ENCODE data around the gene ZNF614. TPM values are rescaled to one million over a fixed set of nuclear protein-coding genes. Genes with fewer than 3 reads are reported as not detected.

ZNF614 gene
- polyA plus RNA-seq, 2 of the 4 experiments (the other 2 are of a cell fraction) = 3.6 to 10.0 TPM

DNA sequence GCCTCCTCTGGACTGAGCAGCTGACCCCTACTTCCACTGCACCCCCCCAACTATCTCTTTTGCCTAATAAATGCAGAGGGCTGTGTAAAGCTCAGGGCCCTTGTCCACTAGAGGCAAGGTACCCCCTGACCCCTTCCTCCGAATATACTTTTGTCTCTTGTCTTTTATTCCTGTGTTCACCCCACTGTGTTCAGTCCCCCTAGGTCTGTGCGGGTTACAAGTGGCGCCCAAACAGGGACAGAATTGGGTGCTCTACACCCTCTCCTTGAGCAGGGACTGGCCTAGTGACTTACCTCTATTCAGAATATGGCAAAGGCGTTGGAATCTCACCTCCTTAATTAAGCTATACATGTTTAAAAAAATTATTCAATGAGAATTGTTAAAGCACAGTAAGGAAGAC, 56.6 kb downstream of the ZNF614 start:
- Histone ChIP-seq H3K9me3 (peaks cover 96% of the 10 kb centered on the region), H3K27ac (no peak overlapping the region), H3K4me1 (no peaks in the 10 kb centered on the region), H3K4me2 (no peak overlapping the region), H3K4me3 (no peak overlapping the region)
- ChIA-PET CTCF (no interaction called here), POLR2A (no interaction called here)
- FAIRE-seq = no peak
- peak in 1 of 2 experiments; percentile 66 for DNase-seq (ENCODE audit: low read depth in 1 of 2, low spot score in 1 of 2)
- 51% methylated on average over 4 of the region's 4 CpGs for WGBS (ENCODE audit: missing lambda C conversion rate)
- peak in 1 of 2 experiments; percentile 40; a peak in 1 of 6 replicates for ATAC-seq
- TF ChIP-seq MAZ (IDR thresholded peaks at IDR 0.05; ENCODE audit: borderline replicate concordance, low read depth, low read length) = no peak
- TF ChIP-seq TFCP2L1 (CRISPR knock-in tag; IDR thresholded peaks at IDR 0.05) = no peak
- TF ChIP-seq, protein P1, sequence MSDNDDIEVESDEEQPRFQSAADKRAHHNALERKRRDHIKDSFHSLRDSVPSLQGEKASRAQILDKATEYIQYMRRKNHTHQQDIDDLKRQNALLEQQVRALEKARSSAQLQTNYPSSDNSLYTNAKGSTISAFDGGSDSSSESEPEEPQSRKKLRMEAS (IDR thresholded peaks at IDR 0.05) = no peak
- no peak for TF ChIP-seq NFE2L2 (conservative IDR thresholded peaks at IDR 0.05; ENCODE audit: low read length)
- no peak for TF ChIP-seq MYC (IDR thresholded peaks at IDR 0.05; ENCODE audit: borderline replicate concordance, low read length)
- no peak for TF ChIP-seq KDM5A (IDR thresholded peaks at IDR 0.05)
- TF ChIP-seq, protein P2, sequence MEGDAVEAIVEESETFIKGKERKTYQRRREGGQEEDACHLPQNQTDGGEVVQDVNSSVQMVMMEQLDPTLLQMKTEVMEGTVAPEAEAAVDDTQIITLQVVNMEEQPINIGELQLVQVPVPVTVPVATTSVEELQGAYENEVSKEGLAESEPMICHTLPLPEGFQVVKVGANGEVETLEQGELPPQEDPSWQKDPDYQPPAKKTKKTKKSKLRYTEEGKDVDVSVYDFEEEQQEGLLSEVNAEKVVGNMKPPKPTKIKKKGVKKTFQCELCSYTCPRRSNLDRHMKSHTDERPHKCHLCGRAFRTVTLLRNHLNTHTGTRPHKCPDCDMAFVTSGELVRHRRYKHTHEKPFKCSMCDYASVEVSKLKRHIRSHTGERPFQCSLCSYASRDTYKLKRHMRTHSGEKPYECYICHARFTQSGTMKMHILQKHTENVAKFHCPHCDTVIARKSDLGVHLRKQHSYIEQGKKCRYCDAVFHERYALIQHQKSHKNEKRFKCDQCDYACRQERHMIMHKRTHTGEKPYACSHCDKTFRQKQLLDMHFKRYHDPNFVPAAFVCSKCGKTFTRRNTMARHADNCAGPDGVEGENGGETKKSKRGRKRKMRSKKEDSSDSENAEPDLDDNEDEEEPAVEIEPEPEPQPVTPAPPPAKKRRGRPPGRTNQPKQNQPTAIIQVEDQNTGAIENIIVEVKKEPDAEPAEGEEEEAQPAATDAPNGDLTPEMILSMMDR (IDR thresholded peaks at IDR 0.05) = no peak
- TF ChIP-seq SREBF2 (IDR thresholded peaks at IDR 0.05) = no peak
- TF ChIP-seq FOXS1 (CRISPR knock-in tag; IDR thresholded peaks at IDR 0.05) = no peak
- TF ChIP-seq HDAC2 (IDR thresholded peaks at IDR 0.05) = no peak
- TF ChIP-seq RFX5 (IDR thresholded peaks at IDR 0.05) = no peak
- TF ChIP-seq JUN (IDR thresholded peaks at IDR 0.05) = no peak
- no peak for TF ChIP-seq POLR2AphosphoS2 (conservative IDR thresholded peaks at IDR 0.05; ENCODE audit: low read length)
- TF ChIP-seq, protein P3, sequence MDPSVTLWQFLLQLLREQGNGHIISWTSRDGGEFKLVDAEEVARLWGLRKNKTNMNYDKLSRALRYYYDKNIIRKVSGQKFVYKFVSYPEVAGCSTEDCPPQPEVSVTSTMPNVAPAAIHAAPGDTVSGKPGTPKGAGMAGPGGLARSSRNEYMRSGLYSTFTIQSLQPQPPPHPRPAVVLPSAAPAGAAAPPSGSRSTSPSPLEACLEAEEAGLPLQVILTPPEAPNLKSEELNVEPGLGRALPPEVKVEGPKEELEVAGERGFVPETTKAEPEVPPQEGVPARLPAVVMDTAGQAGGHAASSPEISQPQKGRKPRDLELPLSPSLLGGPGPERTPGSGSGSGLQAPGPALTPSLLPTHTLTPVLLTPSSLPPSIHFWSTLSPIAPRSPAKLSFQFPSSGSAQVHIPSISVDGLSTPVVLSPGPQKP (IDR thresholded peaks at IDR 0.05; ENCODE audit: low read depth, low read length) = no peak
- no peak for TF ChIP-seq HOXB5 (CRISPR knock-in tag; IDR thresholded peaks at IDR 0.05)
- TF ChIP-seq RNF2 (IDR thresholded peaks at IDR 0.05; ENCODE audit: borderline replicate concordance, low read depth) = no peak

DNA sequence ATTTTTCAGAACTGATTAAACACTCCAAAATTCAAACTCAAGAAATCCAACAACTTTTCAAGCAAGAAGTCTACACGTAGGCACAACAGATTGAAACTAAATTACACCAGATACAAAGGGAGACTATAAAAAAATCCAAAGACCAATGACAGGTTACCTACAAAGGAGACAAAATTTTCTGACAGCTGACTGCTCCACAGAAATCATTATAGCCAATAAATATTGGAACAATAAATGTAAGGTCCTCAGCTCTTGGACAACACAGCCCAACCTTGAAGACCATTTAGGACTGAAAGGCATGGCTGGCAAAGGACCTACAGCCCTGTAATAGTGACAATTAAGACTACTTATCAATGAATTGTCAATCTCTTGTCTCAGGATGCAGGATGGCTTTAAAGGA, 57.5 kb downstream of the ZNF614 start:
- ChIA-PET POLR2A (no interaction called here), CTCF (no interaction called here)
- ATAC-seq (no peak), DNase-seq (ENCODE audit: low read depth in 1 of 2, low spot score in 1 of 2) (no peak), FAIRE-seq (no peak)
- H3K4me3 ChIP-seq = no peak overlapping the region
- TF ChIP-seq, protein P4, sequence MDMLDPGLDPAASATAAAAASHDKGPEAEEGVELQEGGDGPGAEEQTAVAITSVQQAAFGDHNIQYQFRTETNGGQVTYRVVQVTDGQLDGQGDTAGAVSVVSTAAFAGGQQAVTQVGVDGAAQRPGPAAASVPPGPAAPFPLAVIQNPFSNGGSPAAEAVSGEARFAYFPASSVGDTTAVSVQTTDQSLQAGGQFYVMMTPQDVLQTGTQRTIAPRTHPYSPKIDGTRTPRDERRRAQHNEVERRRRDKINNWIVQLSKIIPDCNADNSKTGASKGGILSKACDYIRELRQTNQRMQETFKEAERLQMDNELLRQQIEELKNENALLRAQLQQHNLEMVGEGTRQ (IDR thresholded peaks at IDR 0.05) = no peak
- TF ChIP-seq NR3C1 (IDR thresholded peaks at IDR 0.05) = no peak
- no peak for TF ChIP-seq CHD4 (IDR thresholded peaks at IDR 0.05; ENCODE audit: borderline replicate concordance)
- TF ChIP-seq TFCP2L1 (CRISPR knock-in tag; IDR thresholded peaks at IDR 0.05) = no peak
- no peak for TF ChIP-seq MAFK (IDR thresholded peaks at IDR 0.05; ENCODE audit: partially characterized antibody)
- TF ChIP-seq MYC (IDR thresholded peaks at IDR 0.05; ENCODE audit: borderline replicate concordance, low read length) = no peak
- TF ChIP-seq, protein P3 (IDR thresholded peaks at IDR 0.05; ENCODE audit: low read depth, low read length) = no peak
- TF ChIP-seq KDM1A (IDR thresholded peaks at IDR 0.05; ENCODE audit: low read depth) = no peak
- TF ChIP-seq, protein P5, sequence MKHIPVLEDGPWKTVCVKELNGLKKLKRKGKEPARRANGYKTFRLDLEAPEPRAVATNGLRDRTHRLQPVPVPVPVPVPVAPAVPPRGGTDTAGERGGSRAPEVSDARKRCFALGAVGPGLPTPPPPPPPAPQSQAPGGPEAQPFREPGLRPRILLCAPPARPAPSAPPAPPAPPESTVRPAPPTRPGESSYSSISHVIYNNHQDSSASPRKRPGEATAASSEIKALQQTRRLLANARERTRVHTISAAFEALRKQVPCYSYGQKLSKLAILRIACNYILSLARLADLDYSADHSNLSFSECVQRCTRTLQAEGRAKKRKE (CRISPR knock-in tag; IDR thresholded peaks at IDR 0.05; ENCODE audit: low read depth) = no peak
- H3K4me2 ChIP-seq = no peak overlapping the region
- H3K9me3 ChIP-seq = peaks cover 96% of the 10 kb centered on the region
- H3K4me1 ChIP-seq = no peaks in the 10 kb centered on the region
- H3K27ac ChIP-seq = no peak overlapping the region
- 48% methylated on average over 1 of the region's 1 CpG for WGBS (ENCODE audit: missing lambda C conversion rate)
